Smooth muscle cell (in vitro differentiated cells): ENCODE data around the gene TNS1. TPM values are rescaled to one million over a fixed set of nuclear protein-coding genes. Genes with fewer than 3 reads are reported as not detected.

Source experiments
- DNase-seq: peaks from one replicate; lab custom pipeline; 2025; ENCODE audit not compliant: unreplicated experiment; lab: John Stamatoyannopoulos, UW
- H2AFZ ChIP-seq: fragments of 200-600 bp; sonication (generic); 2 replicates; pipeline ENCODE4 v1.6.0; 2016; ENCODE audit warnings: antibody characterized with exemption, low read depth, mild to moderate bottlenecking
- H3F3A ChIP-seq: fragments of 200-600 bp; sonication (generic); 2 replicates; pipeline ENCODE4 v1.6.0; 2017; ENCODE audit warnings: antibody characterized with exemption, low read depth
- H3K27ac ChIP-seq: fragments of 200-600 bp; sonication (generic); 2 replicates; pipeline ENCODE4 v1.5.1; 2016; ENCODE audit warnings: low read depth, mild to moderate bottlenecking
- H3K27me3 ChIP-seq: fragments of 200-600 bp; sonication (generic); 2 replicates; pipeline ENCODE4 v1.6.1; 2016; ENCODE audit warnings: low read depth, mild to moderate bottlenecking
- H3K36me3 ChIP-seq: fragments of 200-600 bp; sonication (generic); 2 replicates; pipeline ENCODE4 v1.5.1; 2016; ENCODE audit warnings: low read depth
- H3K4me1 ChIP-seq: fragments of 200-600 bp; sonication (generic); 2 replicates; pipeline ENCODE4 v1.5.1; 2016; ENCODE audit warnings: low read depth
- H3K4me2 ChIP-seq: fragments of 200-600 bp; sonication (generic); 2 replicates; pipeline ENCODE4 v1.6.0; 2016; ENCODE audit warnings: mild to moderate bottlenecking
- H3K4me3 ChIP-seq: fragments of 200-600 bp; sonication (generic); 2 replicates; pipeline ENCODE4 v1.5.1; 2016; ENCODE audit warnings: mild to moderate bottlenecking
- H3K79me2 ChIP-seq: fragments of 200-600 bp; sonication (generic); 2 replicates; pipeline ENCODE4 v1.6.0; 2016; ENCODE audit warnings: low read depth, mild to moderate bottlenecking
- H3K9ac ChIP-seq: fragments of 200-600 bp; sonication (generic); 2 replicates; pipeline ENCODE4 v1.6.0; 2016; ENCODE audit warnings: low read depth
- H3K9me3 ChIP-seq: fragments of 200-600 bp; sonication (generic); replicated peaks from 2 replicates; pipeline ENCODE4 v1.5.1; 2016; ENCODE audit warnings: low read depth
- H4K20me1 ChIP-seq: fragments of 200-600 bp; sonication (generic); 2 replicates; pipeline ENCODE4 v1.6.0; 2016; ENCODE audit warnings: low read depth
- WGBS: methylation state at CpG from one replicate; pipeline ENCODE4 v1.1.7; 2016; ENCODE audit warnings: low lambda C conversion rate; 5-methylcytosine and 5-hydroxymethylcytosine counted together
- polyA plus RNA-seq: library from polyadenylated mRNA; unstranded; fragments of >200 nt; fragmentation: Nextera tagmentation; extraction: Ambion mirVana; gene quantifications from 2 replicates; pipeline ENCODE4 v1.2.1, GENCODE V29; 2016
- total RNA-seq: library from RNA; depleted of rRNA; stranded (reverse); fragments of >200 nt; gene quantifications from 2 replicates; pipeline ENCODE4 v1.2.3, GENCODE V29; 2014
- TF ChIP-seq, protein P1 (sequence below): fragments of 200-600 bp; sonication (generic); IDR thresholded peaks from 2 replicates; pipeline ENCODE4 v1.5.1; 2017; ENCODE audit warnings: borderline replicate concordance, mild to moderate bottlenecking, antibody characterized with exemption; ENCODE audit not compliant: insufficient read depth, poor library complexity, severe bottlenecking

The TNS1 gene
- total and polyA plus RNA-seq, 2 experiments from 2014 or later: 52.3 to 61.5 TPM

DNA sequence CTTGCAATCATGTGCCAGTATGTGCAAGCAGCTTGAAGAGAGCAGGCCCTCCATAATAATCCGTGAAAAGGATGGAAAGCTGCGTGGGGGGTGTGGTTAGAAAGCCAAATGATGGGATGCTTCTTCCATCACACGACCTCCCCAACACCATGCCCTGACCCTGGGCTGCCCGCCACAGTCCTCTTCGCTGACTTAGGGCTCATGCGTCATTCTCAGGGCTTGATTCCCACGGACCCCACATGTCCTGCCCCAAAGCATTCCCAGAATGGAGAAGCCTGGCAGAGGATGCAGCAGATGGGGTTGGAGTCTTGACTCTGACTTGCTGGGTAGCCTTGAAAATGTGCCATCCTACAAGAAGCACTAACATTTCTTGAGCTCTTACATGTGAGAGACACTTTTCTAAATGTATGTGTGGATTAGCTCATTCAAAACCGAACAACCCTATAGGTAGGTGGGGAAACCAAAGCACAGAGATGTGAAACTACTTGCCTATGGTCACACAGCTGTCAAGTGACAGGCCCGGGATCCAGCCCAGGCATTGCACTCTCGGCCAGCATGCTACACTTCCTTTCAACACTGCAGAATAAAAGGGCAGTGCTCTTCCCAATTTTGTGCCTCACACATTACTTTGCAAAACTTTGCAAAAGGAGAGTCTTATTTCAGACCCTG lies 3.7 kb downstream of the TNS1 start:
- no peak for DNase-seq
- peaks cover 36% of the 10 kb centered on the region for H3F3A ChIP-seq
- no peak overlapping the region for H2AFZ ChIP-seq
- peaks cover 38% of the 10 kb centered on the region for H3K4me1 ChIP-seq
- H3K79me2 ChIP-seq: peaks cover 65% of the 10 kb centered on the region
- H3K27me3 ChIP-seq: no peaks in the 10 kb centered on the region
- TF ChIP-seq, protein P1, sequence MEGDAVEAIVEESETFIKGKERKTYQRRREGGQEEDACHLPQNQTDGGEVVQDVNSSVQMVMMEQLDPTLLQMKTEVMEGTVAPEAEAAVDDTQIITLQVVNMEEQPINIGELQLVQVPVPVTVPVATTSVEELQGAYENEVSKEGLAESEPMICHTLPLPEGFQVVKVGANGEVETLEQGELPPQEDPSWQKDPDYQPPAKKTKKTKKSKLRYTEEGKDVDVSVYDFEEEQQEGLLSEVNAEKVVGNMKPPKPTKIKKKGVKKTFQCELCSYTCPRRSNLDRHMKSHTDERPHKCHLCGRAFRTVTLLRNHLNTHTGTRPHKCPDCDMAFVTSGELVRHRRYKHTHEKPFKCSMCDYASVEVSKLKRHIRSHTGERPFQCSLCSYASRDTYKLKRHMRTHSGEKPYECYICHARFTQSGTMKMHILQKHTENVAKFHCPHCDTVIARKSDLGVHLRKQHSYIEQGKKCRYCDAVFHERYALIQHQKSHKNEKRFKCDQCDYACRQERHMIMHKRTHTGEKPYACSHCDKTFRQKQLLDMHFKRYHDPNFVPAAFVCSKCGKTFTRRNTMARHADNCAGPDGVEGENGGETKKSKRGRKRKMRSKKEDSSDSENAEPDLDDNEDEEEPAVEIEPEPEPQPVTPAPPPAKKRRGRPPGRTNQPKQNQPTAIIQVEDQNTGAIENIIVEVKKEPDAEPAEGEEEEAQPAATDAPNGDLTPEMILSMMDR: no peak
- WGBS: 88% methylated on average over 10 of the region's 10 CpGs
- H3K4me3 ChIP-seq: no peak overlapping the region
- no peaks in the 10 kb centered on the region for H3K9me3 ChIP-seq
- H4K20me1 ChIP-seq: peaks cover 46% of the 10 kb centered on the region
- peak overlapping the region; percentile 32 for H3K4me2 ChIP-seq
- H3K36me3 ChIP-seq: no peaks in the 10 kb centered on the region
- no peak overlapping the region for H3K9ac ChIP-seq
- peak overlapping the region; percentile 98 for H3K27ac ChIP-seq

GRCh38 chr2:217997510-217997909 lies 5.3 kb downstream of the TNS1 start:
- peaks cover 34% of the 10 kb centered on the region for H3F3A ChIP-seq
- WGBS: 96% methylated on average over 11 of the region's 11 CpGs
- TF ChIP-seq, protein P1: no peak
- no peaks in the 10 kb centered on the region for H3K36me3 ChIP-seq
- H4K20me1 ChIP-seq: peaks cover 59% of the 10 kb centered on the region
- H3K4me3 ChIP-seq: no peak overlapping the region
- peaks cover 33% of the 10 kb centered on the region for H3K4me1 ChIP-seq
- no peak overlapping the region for H3K9ac ChIP-seq
- peaks cover 69% of the 10 kb centered on the region for H3K79me2 ChIP-seq
- no peak overlapping the region for H3K4me2 ChIP-seq
- H2AFZ ChIP-seq: no peak overlapping the region
- no peaks in the 10 kb centered on the region for H3K27me3 ChIP-seq
- peak overlapping the region; percentile 98 for H3K27ac ChIP-seq
- no peak for DNase-seq
- no peaks in the 10 kb centered on the region for H3K9me3 ChIP-seq

- Histone ChIP-seq H3K27me3 (no peaks in the 10 kb centered on the region), H3K79me2 (peaks cover 69% of the 10 kb centered on the region), H3K9me3 (no peaks in the 10 kb centered on the region), H3K4me2 (peak overlapping the region; percentile 78), H3K9ac (peak overlapping the region; percentile 58), H3K4me3 (no peak overlapping the region), H3F3A (peaks cover 37% of the 10 kb centered on the region), H4K20me1 (peaks cover 67% of the 10 kb centered on the region), H3K4me1 (peaks cover 25% of the 10 kb centered on the region), H2AFZ (no peak overlapping the region), H3K36me3 (no peaks in the 10 kb centered on the region), H3K27ac (peak overlapping the region; percentile 98)
- TF ChIP-seq, protein P1: no peak
- 61% methylated on average over 7 of the region's 7 CpGs for WGBS
- DNase-seq: no peak
These were observed 6.4 kb downstream of the TNS1 start for GRCh38 chr2:217996361-217996760.

GRCh38 chr2:217995731-217996231 lies 7.0 kb downstream of the TNS1 start:
- H3K27ac ChIP-seq: peak overlapping the region; percentile 98
- H3K4me2 ChIP-seq: peak overlapping the region; percentile 78
- H3K4me3 ChIP-seq: no peak overlapping the region
- no peaks in the 10 kb centered on the region for H3K27me3 ChIP-seq
- no peaks in the 10 kb centered on the region for H3K9me3 ChIP-seq
- WGBS: 30% methylated on average over 8 of the region's 8 CpGs
- DNase-seq: no peak
- H3K4me1 ChIP-seq: peaks cover 25% of the 10 kb centered on the region
- peaks cover 37% of the 10 kb centered on the region for H3F3A ChIP-seq
- H4K20me1 ChIP-seq: peaks cover 69% of the 10 kb centered on the region
- TF ChIP-seq, protein P1: no peak
- H3K79me2 ChIP-seq: peaks cover 69% of the 10 kb centered on the region
- no peak overlapping the region for H2AFZ ChIP-seq
- H3K9ac ChIP-seq: peak overlapping the region; percentile 58
- H3K36me3 ChIP-seq: no peaks in the 10 kb centered on the region
